HepG2 (cell line): ENCODE measurements around the gene STUM. TPM values are rescaled to one million over a fixed set of nuclear protein-coding genes. Genes with fewer than 3 reads are reported as not detected.

Experiments used
- ATAC-seq: fragments of 200-7000 bp; cut with Tn5 transposase; 3 replicates; pipeline ENCODE4 v1.9.1; 2020; ENCODE audit warnings: mild to moderate bottlenecking, moderate library complexity
- BruUV-seq: library from RNA; stranded (reverse); fragments of 400-500 nt; replicated peaks from 2 replicates; lab custom pipeline; 2021; lab: Mats Ljungman, UMichigan
- CTCF ChIA-PET: fragments of 300-600 bp; formaldehyde crosslinking; extraction: SDS; loops from one replicate; lab custom pipeline; 2021; ENCODE audit warnings: low total read pairs, inconsistent platforms, low intra/inter-chr PET ratio; lab: Yijun Ruan, JAX
- POLR2A ChIA-PET: fragments of 350-600 bp; sonication (Branson Sonifier 250); formaldehyde crosslinking; loops from one replicate; lab custom pipeline; 2020; ENCODE audit warnings: antibody characterized with exemption, inconsistent platforms; lab: Yijun Ruan, JAX
- DNase-seq: peaks from one replicate; pipeline ENCODE4 v3.0.0-alpha.2; 2015; ENCODE audit warnings: low spot score
- FAIRE-seq: peaks from 3 replicates; lab custom pipeline; 2011; peaks lifted over from hg19 to GRCh38; lab: Jason Lieb, UNC
- H2AFZ ChIP-seq: one replicate; pipeline ENCODE4 v1.6.1; 2011; ENCODE audit warnings: low read length, inconsistent platforms
- H3K27ac ChIP-seq: fragments of 300-600 bp; 3 replicates; pipeline ENCODE4 v1.8.0; 2011; ENCODE audit warnings: mixed run types, mild to moderate bottlenecking, mixed read lengths, low read length, inconsistent platforms; ENCODE audit not compliant: insufficient read depth; ENCODE audit errors: extremely low read length
- H3K27me3 ChIP-seq, 2 experiments: fragments of 200-600 bp in 1 of 2; 2 replicates in 1 of 2; 3 replicates in 1 of 2; pipeline versions ENCODE4 v1.6.0 to v1.8.0; 2011; ENCODE audit warnings: low read length in 2 of 2, mild to moderate bottlenecking in 2 of 2, moderate library complexity in 2 of 2, inconsistent platforms in 1 of 2; ENCODE audit not compliant: insufficient read depth in 2 of 2, control insufficient read depth in 1 of 2
- H3K36me3 ChIP-seq, 2 experiments: fragments of 200-600 bp in 1 of 2; replicated peaks in 1 of 2; 2 replicates in 1 of 2; 3 replicates in 1 of 2; pipeline versions ENCODE4 v1.5.1 to v1.8.0; 2011; ENCODE audit warnings: low read length in 2 of 2, inconsistent platforms in 1 of 2; ENCODE audit not compliant: insufficient read depth in 2 of 2, control insufficient read depth in 1 of 2
- H3K4me1 ChIP-seq: 2 replicates; pipeline ENCODE4 v1.5.1; 2012; ENCODE audit warnings: low read length, inconsistent platforms; ENCODE audit not compliant: insufficient read depth
- H3K4me2 ChIP-seq: 2 replicates; pipeline ENCODE4 v1.6.0; 2011; ENCODE audit warnings: low read depth, low read length, inconsistent platforms
- H3K4me3 ChIP-seq, 3 experiments: fragments of 200-600 bp in 1 of 3; sonication (generic), shearing (Covaris generic) in 1 of 3; replicated peaks in 1 of 3; 2 replicates each; pipeline ENCODE4 v1.5.1; 2011 to 2016; ENCODE audit warnings: low read length in 3 of 3, inconsistent platforms in 2 of 3, low read depth in 2 of 3, mild to moderate bottlenecking in 2 of 3, control low read depth in 1 of 3, mixed read lengths in 1 of 3; ENCODE audit not compliant: insufficient read depth in 1 of 3
- H3K79me2 ChIP-seq: one replicate; pipeline ENCODE4 v1.6.1; 2011; ENCODE audit warnings: low read length, inconsistent platforms; ENCODE audit not compliant: insufficient read depth
- H3K9ac ChIP-seq: 2 replicates; pipeline ENCODE4 v1.6.0; 2011; ENCODE audit warnings: mild to moderate bottlenecking, low read depth, low read length, inconsistent platforms; ENCODE audit not compliant: insufficient read depth
- H3K9me3 ChIP-seq: 2 replicates; pipeline ENCODE4 v1.5.1; 2012; ENCODE audit warnings: mild to moderate bottlenecking, low read length
- H4K20me1 ChIP-seq: 2 replicates; pipeline ENCODE4 v1.6.0; 2011; ENCODE audit warnings: inconsistent platforms, mild to moderate bottlenecking, low read length, moderate library complexity; ENCODE audit not compliant: insufficient read depth
- AGO1 ChIP-seq: fragments of 200-400 bp; formaldehyde crosslinking; IDR thresholded peaks from 2 replicates; pipeline ENCODE4 v1.6.1; 2017; ENCODE audit warnings: mild to moderate bottlenecking, low read depth, low read length, moderate library complexity; ENCODE audit not compliant: poor library complexity, severe bottlenecking
- KDM1A ChIP-seq: IDR thresholded peaks from 2 replicates; pipeline ENCODE4 v1.6.1; 2016; ENCODE audit warnings: missing compliant biosample characterization
- NCOA2 ChIP-seq: sonication (generic); formaldehyde crosslinking; IDR thresholded peaks from 2 replicates; pipeline ENCODE4 v1.8.0; 2022; ENCODE audit warnings: inconsistent platforms
- PCBP1 ChIP-seq: fragments of 200-400 bp; formaldehyde crosslinking; IDR thresholded peaks from 2 replicates; pipeline ENCODE4 v1.6.1; 2017; ENCODE audit warnings: mild to moderate bottlenecking, low read depth, low read length, borderline replicate concordance
- SIX4 ChIP-seq: sonication (generic); formaldehyde crosslinking; IDR thresholded peaks from 2 replicates; pipeline ENCODE4 v1.4.0; 2020; ENCODE audit warnings: missing genetic modification reagents
- SP2 ChIP-seq: sonication (generic); formaldehyde crosslinking; IDR thresholded peaks from 2 replicates; pipeline ENCODE4 v1.5.1; 2020; ENCODE audit warnings: mild to moderate bottlenecking, missing genetic modification reagents
- ZSCAN30 ChIP-seq: sonication (generic); formaldehyde crosslinking; IDR thresholded peaks from 2 replicates; pipeline ENCODE4 v1.5.0; 2020; ENCODE audit warnings: mild to moderate bottlenecking, missing genetic modification reagents
- WGBS: methylation state at CpG from one replicate; pipeline ENCODE4 v1.1.6; 2017; ENCODE audit warnings: low lambda C conversion rate; 5-methylcytosine and 5-hydroxymethylcytosine counted together
- in situ Hi-C: cut with HindIII; loops from 2 replicates; pipeline ENCODE4 v1.10.0; 2017; ENCODE audit warnings: low pct_unique_long_range_greater_than_20kb; ENCODE audit not compliant: extremely low pct_ligation_motif_present
- intact Hi-C: fragments of 100-400 bp; cut with micrococcal nuclease; formaldehyde crosslinking; loops from one replicate; pipeline ENCODE4 v1.10.0; 2022; ENCODE audit not compliant: unreplicated experiment
- polyA plus RNA-seq, 8 experiments: library from polyadenylated mRNA; depleted of rRNA in 3 of 8; stranded (reverse) in 7 of 8; unstranded in 1 of 8; fragments of >200 nt; fragmentation: Illumina TruSeq in 4 of 8; extraction: Trizol in 4 of 8; gene quantifications; 2 replicates each; pipeline versions ENCODE4 v1.2.1 to v1.2.3, GENCODE V29; 2011 to 2016; ENCODE audit warnings: low read depth in 4 of 8, missing spikeins in 1 of 8, mixed read lengths in 1 of 8; ENCODE audit not compliant: insufficient read depth in 1 of 8
- total RNA-seq, 5 experiments: library from RNA; depleted of rRNA; stranded (reverse); fragments of >200 nt; fragmentation: Illumina TruSeq; extraction: Trizol; gene quantifications; 2 replicates each; pipeline ENCODE4 v1.2.3, GENCODE V29; 2016; ENCODE audit warnings: low read depth in 1 of 5
- TF ChIP-seq, protein P1 (sequence below): sonication (generic); formaldehyde crosslinking; IDR thresholded peaks from 2 replicates; pipeline ENCODE4 v1.4.0; 2020; ENCODE audit warnings: missing genetic modification reagents

Gene STUM
- total and polyA plus RNA-seq, 2 of the 13 experiments (the other 11 are each of a cell fraction or from before 2014, with no cell fraction given), result not detected

DNA sequence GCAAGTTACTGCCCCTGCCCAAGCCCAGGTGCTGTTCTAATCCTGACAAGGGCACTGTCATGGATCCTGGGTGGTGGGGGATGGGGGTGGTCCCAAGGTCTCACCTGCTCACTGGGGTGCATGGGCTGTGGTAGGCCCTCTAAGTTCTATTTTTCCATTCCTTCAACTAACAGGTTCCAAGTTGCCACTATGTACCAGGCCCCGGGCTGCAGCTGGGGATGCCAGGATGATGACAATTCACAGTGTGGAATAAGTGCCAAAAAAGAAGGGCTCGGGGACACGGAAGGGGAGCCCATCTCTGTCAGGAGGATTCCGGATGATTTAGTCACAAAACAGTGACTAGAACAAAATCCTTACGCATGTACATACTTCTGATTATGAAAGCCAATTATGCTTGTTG, 76.0 kb downstream of the STUM start (continued):
- TF ChIP-seq KDM1A (no peak), SP2 (CRISPR knock-in tag) (no peak), SIX4 (CRISPR knock-in tag) (no peak)
- TF ChIP-seq, all 625 proteins: peak for 0

DNA sequence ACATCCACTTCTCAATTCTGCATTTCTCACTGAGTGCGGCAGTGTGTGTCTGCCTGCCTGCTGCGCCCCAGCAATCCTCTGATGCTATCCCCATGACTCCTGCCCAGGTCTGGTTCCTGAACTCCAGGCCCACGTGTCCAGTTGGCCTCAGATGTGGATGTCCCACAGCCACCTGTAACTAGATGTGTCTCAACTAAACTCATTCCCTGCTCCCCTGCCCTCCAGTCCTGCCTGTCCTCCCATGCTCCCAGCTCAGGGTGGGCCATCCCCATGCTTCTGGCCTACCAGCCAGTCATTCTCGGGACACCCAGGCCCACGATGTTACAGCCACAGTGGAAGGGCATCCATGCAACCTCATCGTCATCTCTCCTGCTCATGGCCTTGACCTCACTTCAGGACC, 76.8 kb downstream of the STUM start:
- H2AFZ ChIP-seq, result no peak overlapping the region
- 19% methylated on average over 6 of the region's 6 CpGs for WGBS
- H3K27ac ChIP-seq, result no peak overlapping the region
- no peak overlapping the region for H3K4me2 ChIP-seq
- H4K20me1 ChIP-seq, result no peaks in the 10 kb centered on the region
- FAIRE-seq (no peak), DNase-seq (no peak), ATAC-seq (no peak)
- H3K36me3 ChIP-seq, result no peaks in the 10 kb centered on the region
- H3K4me1 ChIP-seq, result peaks cover 11% of the 10 kb centered on the region
- H3K4me3 ChIP-seq, result no peak overlapping the region
- H3K79me2 ChIP-seq, result no peaks in the 10 kb centered on the region
- no peak for TF ChIP-seq PCBP1
- TF ChIP-seq ZSCAN30 (CRISPR knock-in tag), result no peak
- no peak for TF ChIP-seq AGO1
- peaks cover 0 to 22% of the 10 kb centered on the region in 2 experiments; a peak in 3 of 5 replicates for H3K27me3 ChIP-seq
- ChIA-PET POLR2A (no interaction called here), CTCF (no interaction called here)
- in situ Hi-C loops (no loop called here), intact Hi-C loops (no loop called here)
- no TSS peak for BruUV-seq
- H3K9ac ChIP-seq, result no peak overlapping the region
- H3K9me3 ChIP-seq, result no peaks in the 10 kb centered on the region; the same call in 1 of the 2 replicates

DNA sequence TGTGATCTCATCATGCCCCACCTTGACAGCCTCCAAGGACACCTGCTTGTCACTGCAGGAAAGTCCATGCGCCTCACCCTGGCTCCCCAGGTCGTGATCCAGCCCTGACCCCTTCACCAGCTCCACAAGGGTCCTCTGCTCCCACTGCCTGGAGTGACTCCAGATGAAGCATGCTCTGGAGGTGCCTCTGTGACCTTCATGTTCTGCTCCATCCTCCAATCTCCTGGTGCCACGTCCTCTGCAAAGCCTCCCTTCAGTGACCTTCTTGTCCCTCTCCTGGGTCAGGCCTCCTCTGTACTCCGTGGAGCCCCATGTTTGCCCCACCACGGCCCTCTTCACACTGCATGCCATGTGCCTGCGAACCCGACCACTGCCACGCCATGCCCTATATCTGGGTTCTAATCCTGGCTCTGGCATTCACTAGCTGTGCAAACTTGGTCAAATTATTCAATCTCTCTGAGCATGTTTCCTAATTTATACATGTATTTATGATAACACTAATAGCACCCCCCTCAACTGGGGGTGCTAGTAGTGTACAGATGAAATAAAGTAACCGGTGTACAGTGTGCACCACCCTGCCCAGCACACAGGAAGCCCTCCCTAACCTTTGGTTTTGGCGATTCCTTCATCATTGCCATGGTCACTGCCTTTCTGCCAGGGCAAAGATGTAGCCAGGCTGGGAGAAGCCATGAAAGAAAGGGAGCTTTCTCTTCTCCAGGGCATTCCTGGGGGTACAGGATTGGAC, 77.4 kb downstream of the STUM start:
- Histone ChIP-seq H3K4me2 (no peak overlapping the region), H3K9me3 (no peaks in the 10 kb centered on the region; the same call in 1 of the 2 replicates), H3K27me3 (peaks cover 0 to 22% of the 10 kb centered on the region in 2 experiments; a peak in 3 of 5 replicates), H2AFZ (no peak overlapping the region), H3K79me2 (no peaks in the 10 kb centered on the region), H4K20me1 (no peaks in the 10 kb centered on the region), H3K4me1 (peaks cover 11% of the 10 kb centered on the region), H3K4me3 (no peak overlapping the region), H3K36me3 (no peaks in the 10 kb centered on the region), H3K9ac (no peak overlapping the region), H3K27ac (no peak overlapping the region)
- FAIRE-seq, result no peak
- CTCF ChIA-PET, result no interaction called here
- TF ChIP-seq NCOA2 (CRISPR knock-in tag), result no peak
- TF ChIP-seq, protein P1, sequence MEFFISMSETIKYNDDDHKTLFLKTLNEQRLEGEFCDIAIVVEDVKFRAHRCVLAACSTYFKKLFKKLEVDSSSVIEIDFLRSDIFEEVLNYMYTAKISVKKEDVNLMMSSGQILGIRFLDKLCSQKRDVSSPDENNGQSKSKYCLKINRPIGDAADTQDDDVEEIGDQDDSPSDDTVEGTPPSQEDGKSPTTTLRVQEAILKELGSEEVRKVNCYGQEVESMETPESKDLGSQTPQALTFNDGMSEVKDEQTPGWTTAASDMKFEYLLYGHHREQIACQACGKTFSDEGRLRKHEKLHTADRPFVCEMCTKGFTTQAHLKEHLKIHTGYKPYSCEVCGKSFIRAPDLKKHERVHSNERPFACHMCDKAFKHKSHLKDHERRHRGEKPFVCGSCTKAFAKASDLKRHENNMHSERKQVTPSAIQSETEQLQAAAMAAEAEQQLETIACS, result 0 out of 2 replicates have a peak, but pooled peaks have one; percentile 21
- no peak; the same call in 1 of the 3 replicates for ATAC-seq
- WGBS, result 45% methylated on average over 10 of the region's 10 CpGs
- POLR2A ChIA-PET, result no interaction called here
- no peak for DNase-seq
- no TSS peak for BruUV-seq
- intact Hi-C loops (no loop called here), in situ Hi-C loops (no loop called here)
